Panc1 (cell line): Measurements from ENCODE around the gene WASF2. TPM values are rescaled to one million over a fixed set of nuclear protein-coding genes. Genes with fewer than 3 reads are reported as not detected.

Experiments used
- ATAC-seq: fragments of 200-7000 bp; cut with Tn5 transposase; 2 replicates; pipeline ENCODE4 v1.9.1; 2020; ENCODE audit warnings: mild to moderate bottlenecking, moderate library complexity
- BruUV-seq: library from RNA; stranded (reverse); fragments of 400-500 nt; replicated peaks from 2 replicates; lab custom pipeline; 2021; lab: Mats Ljungman, UMichigan
- CTCF ChIA-PET: fragments of 300-600 bp; sonication (Branson Sonifier 250); formaldehyde crosslinking; loops from one replicate; lab custom pipeline; 2022; ENCODE audit warnings: antibody characterized with exemption; lab: Charles Lee
- POLR2A ChIA-PET: fragments of 300-600 bp; sonication (Branson Sonifier 250); formaldehyde crosslinking; loops from one replicate; lab custom pipeline; 2022; ENCODE audit warnings: antibody characterized with exemption; lab: Charles Lee
- DNase-seq: peaks from one replicate; pipeline ENCODE4 v3.0.0-alpha.2; 2010; ENCODE audit warnings: low read depth, low spot score
- H3K27ac ChIP-seq: 2 replicates; pipeline ENCODE4 v1.5.1; 2011; ENCODE audit warnings: mild to moderate bottlenecking, low read length, inconsistent platforms
- H3K27me3 ChIP-seq: fragments of 200-500 bp; sonication (Bioruptor generic); 2 replicates; pipeline ENCODE4 v1.6.0; 2014; ENCODE audit warnings: low read length, inconsistent platforms; ENCODE audit not compliant: control insufficient read depth, insufficient read depth
- H3K36me3 ChIP-seq: fragments of 200-500 bp; sonication (Bioruptor generic); 2 replicates; pipeline ENCODE4 v1.5.1; 2014; ENCODE audit warnings: inconsistent platforms, mild to moderate bottlenecking, low read length, moderate library complexity; ENCODE audit not compliant: control insufficient read depth, insufficient read depth
- H3K4me1 ChIP-seq: 2 replicates; pipeline ENCODE4 v1.5.1; 2011; ENCODE audit warnings: inconsistent platforms, mild to moderate bottlenecking, low read length, moderate library complexity; ENCODE audit not compliant: control insufficient read depth, insufficient read depth
- H3K4me3 ChIP-seq, 2 experiments: 2 replicates each; pipeline ENCODE4 v1.5.1; 2011 to 2012; ENCODE audit warnings: low read depth in 2 of 2, low read length in 2 of 2, mild to moderate bottlenecking in 2 of 2, inconsistent platforms in 1 of 2, moderate library complexity in 1 of 2
- H3K9me3 ChIP-seq: fragments of 200-500 bp; sonication (Bioruptor generic); 2 replicates; pipeline ENCODE4 v1.5.1; 2014; ENCODE audit warnings: low read depth, mild to moderate bottlenecking, inconsistent platforms, low read length, moderate library complexity; ENCODE audit not compliant: control insufficient read depth, insufficient read depth
- POLR2AphosphoS5 ChIP-seq: IDR thresholded peaks from 2 replicates; pipeline ENCODE4 v1.6.1; 2012; ENCODE audit warnings: mild to moderate bottlenecking, low read depth, low read length, moderate library complexity
- REST ChIP-seq, 2 experiments: IDR thresholded peaks; 2 replicates each; pipeline ENCODE4 v1.6.1; 2011 to 2012; ENCODE audit warnings: low read depth in 2 of 2, control low read depth in 1 of 2, low read length in 1 of 2, mild to moderate bottlenecking in 1 of 2, moderate library complexity in 1 of 2; ENCODE audit not compliant: insufficient read depth in 1 of 2
- SIN3A ChIP-seq: IDR thresholded peaks from 2 replicates; pipeline ENCODE4 v1.6.1; 2012; ENCODE audit warnings: low read depth, mild to moderate bottlenecking, low read length, moderate library complexity, borderline replicate concordance; ENCODE audit not compliant: insufficient read depth
- TCF7L2 ChIP-seq: IDR thresholded peaks from 2 replicates; pipeline ENCODE4 v1.6.1; 2011; ENCODE audit warnings: mild to moderate bottlenecking, low read depth, low read length, inconsistent platforms
- in situ Hi-C: cut with HindIII; loops from 2 replicates; pipeline ENCODE4 v1.10.0; 2016; ENCODE audit warnings: low sequenced_read_pairs, low pct_unique_long_range_greater_than_20kb
- intact Hi-C: fragments of 100-400 bp; cut with micrococcal nuclease; formaldehyde crosslinking; loops from one replicate; pipeline ENCODE4 v1.10.0; 2022; ENCODE audit not compliant: unreplicated experiment
- total RNA-seq: library from RNA; stranded (reverse); gene quantifications from one replicate; pipeline ENCODE4 v1.2.1, GENCODE V29; 2021; ENCODE audit not compliant: unreplicated experiment
- TF ChIP-seq, protein P1 (sequence below): fragments of 450-650 bp; IDR thresholded peaks from 2 replicates; pipeline ENCODE4 v1.5.1; 2017; ENCODE audit warnings: mild to moderate bottlenecking

WASF2 gene
- total RNA-seq, 1 experiment from 2014 or later, result 121 TPM

DNA sequence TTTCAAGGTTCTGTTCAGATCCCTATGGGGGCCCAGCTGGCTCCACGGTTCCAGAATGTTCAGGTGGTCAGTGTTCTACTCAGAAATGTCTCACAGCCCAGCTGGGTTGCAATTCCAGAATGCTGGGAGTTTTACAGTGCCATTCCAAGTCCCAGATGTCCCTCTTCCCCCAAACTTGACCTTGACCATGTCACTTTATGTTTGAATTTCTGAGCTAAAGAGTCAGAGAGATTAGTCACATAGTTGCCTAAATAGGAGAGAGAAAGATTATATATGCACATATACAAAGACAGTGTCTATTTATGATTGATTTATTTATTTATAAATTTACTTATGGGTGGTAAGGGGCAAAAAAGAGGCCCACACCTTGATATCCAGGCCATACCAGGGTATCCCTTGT, 95.0 kb downstream of the WASF2 start:
- in situ Hi-C loops, result no loop called here
- CTCF ChIA-PET, result interaction anchor here (0.5 to 1.5 kb wide), 9 partner anchors 29 to 343 kb away, joined by 3 to 12 read pairs (median 5); no protein-coding TSS in a partner anchor
- ATAC-seq (no peak), DNase-seq (no peak)
- POLR2A ChIA-PET, result no interaction called here
- Histone ChIP-seq H3K27me3 (no peaks in the 10 kb centered on the region), H3K36me3 (no peaks in the 10 kb centered on the region), H3K4me3 (no peak overlapping the region), H3K27ac (no peak overlapping the region), H3K4me1 (peaks cover 6% of the 10 kb centered on the region), H3K9me3 (no peaks in the 10 kb centered on the region)
- intact Hi-C loops, result loop anchor here (2.0 to 10.0 kb wide), 3 partner anchors 94 to 270 kb away; no protein-coding TSS in a partner anchor
- TF ChIP-seq REST (IDR thresholded peaks at IDR 0.05; ENCODE audit: insufficient read depth in 1 of 2, low read depth in 2 of 2, low read length in 1 of 2), result no peak
- no TSS peak for BruUV-seq

- in situ Hi-C loops (no loop called here), intact Hi-C loops (loop anchor here (2.0 to 10.0 kb wide), 3 partner anchors 93 to 271 kb away; no protein-coding TSS in a partner anchor)
- H3K27me3 ChIP-seq, result no peaks in the 10 kb centered on the region
- H3K4me3 ChIP-seq, result no peak overlapping the region
- no peaks in the 10 kb centered on the region for H3K36me3 ChIP-seq
- no peaks in the 10 kb centered on the region for H3K9me3 ChIP-seq
- BruUV-seq, result no TSS peak
- ATAC-seq (no peak), DNase-seq (no peak)
- no peak overlapping the region for H3K27ac ChIP-seq
- POLR2A ChIA-PET, result no interaction called here
- CTCF ChIA-PET, result interaction anchor here (0.6 to 1.5 kb wide), 7 partner anchors 28 to 343 kb away, joined by 3 to 9 read pairs (median 5); no protein-coding TSS in a partner anchor
- TF ChIP-seq TCF7L2 (no peak), SIN3A (no peak)
- TF ChIP-seq, protein P1, sequence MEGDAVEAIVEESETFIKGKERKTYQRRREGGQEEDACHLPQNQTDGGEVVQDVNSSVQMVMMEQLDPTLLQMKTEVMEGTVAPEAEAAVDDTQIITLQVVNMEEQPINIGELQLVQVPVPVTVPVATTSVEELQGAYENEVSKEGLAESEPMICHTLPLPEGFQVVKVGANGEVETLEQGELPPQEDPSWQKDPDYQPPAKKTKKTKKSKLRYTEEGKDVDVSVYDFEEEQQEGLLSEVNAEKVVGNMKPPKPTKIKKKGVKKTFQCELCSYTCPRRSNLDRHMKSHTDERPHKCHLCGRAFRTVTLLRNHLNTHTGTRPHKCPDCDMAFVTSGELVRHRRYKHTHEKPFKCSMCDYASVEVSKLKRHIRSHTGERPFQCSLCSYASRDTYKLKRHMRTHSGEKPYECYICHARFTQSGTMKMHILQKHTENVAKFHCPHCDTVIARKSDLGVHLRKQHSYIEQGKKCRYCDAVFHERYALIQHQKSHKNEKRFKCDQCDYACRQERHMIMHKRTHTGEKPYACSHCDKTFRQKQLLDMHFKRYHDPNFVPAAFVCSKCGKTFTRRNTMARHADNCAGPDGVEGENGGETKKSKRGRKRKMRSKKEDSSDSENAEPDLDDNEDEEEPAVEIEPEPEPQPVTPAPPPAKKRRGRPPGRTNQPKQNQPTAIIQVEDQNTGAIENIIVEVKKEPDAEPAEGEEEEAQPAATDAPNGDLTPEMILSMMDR, result no peak
- H3K4me1 ChIP-seq, result peaks cover 6% of the 10 kb centered on the region
Observed at GRCh38 chr1:27394282-27394658, 95.7 kb downstream of the WASF2 start.

DNA sequence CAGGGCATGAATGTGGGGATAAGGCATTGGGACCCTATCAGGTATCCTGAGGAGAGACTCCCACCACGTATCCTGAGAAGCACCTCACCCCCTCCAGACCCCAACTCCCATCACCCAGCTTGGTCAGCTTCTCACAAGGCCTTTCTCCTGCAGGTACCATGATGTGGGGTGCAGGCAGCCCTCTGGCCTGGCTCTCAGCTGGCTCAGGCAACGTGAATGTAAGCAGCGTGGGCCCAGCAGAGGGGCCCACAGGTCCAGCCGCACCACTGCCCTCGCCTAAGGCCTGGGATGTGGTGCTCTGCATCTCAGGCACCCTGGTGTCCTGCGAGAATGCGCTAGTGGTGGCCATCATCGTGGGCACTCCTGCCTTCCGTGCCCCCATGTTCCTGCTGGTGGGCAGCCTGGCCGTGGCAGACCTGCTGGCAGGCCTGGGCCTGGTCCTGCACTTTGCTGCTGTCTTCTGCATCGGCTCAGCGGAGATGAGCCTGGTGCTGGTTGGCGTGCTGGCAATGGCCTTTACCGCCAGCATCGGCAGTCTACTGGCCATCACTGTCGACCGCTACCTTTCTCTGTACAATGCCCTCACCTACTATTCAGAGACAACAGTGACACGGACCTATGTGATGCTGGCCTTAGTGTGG, 96.2 kb downstream of the WASF2 start:
- ATAC-seq (no peak), DNase-seq (no peak)
- no peaks in the 10 kb centered on the region for H3K9me3 ChIP-seq
- H3K4me3 ChIP-seq, result no peak overlapping the region; a peak in 1 of 4 replicates
- H3K27me3 ChIP-seq, result no peaks in the 10 kb centered on the region
- BruUV-seq, result no TSS peak
- H3K27ac ChIP-seq, result no peak overlapping the region
- H3K4me1 ChIP-seq, result peaks cover 6% of the 10 kb centered on the region
- ChIA-PET CTCF (interaction anchor here (0.8 to 1.1 kb wide), 2 partner anchors 27 to 213 kb away, joined by 4 to 5 read pairs; no protein-coding TSS in a partner anchor), POLR2A (no interaction called here)
- in situ Hi-C loops (no loop called here), intact Hi-C loops (loop anchor here (2.0 to 10.0 kb wide), 3 partner anchors 93 to 271 kb away; no protein-coding TSS in a partner anchor)
- no peaks in the 10 kb centered on the region for H3K36me3 ChIP-seq
- TF ChIP-seq, protein P1, result no peak
- no peak for TF ChIP-seq TCF7L2
- no peak for TF ChIP-seq SIN3A
- no peak for TF ChIP-seq POLR2AphosphoS5
- no peak for TF ChIP-seq REST (IDR thresholded peaks at IDR 0.05; ENCODE audit: insufficient read depth in 1 of 2, low read depth in 2 of 2, low read length in 1 of 2)
